K562 (cell line): ENCODE results near the gene TNIK. TPM values are rescaled to one million over a fixed set of nuclear protein-coding genes. Genes with fewer than 3 reads are reported as not detected.

ENCODE experiments used
- ARID4B ChIP-seq: sonication (generic); formaldehyde crosslinking; IDR thresholded peaks from 2 replicates; pipeline ENCODE4 v1.8.0; 2022; ENCODE audit warnings: mild to moderate bottlenecking, missing genetic modification reagents
- BCOR ChIP-seq: fragments of 450-650 bp; IDR thresholded peaks from 2 replicates; pipeline ENCODE4 v1.6.1; 2016
- CBX1 ChIP-seq: sonication (generic); IDR thresholded peaks from 2 replicates; pipeline ENCODE4 v1.6.1; 2016; ENCODE audit warnings: antibody characterized with exemption, low read depth, mild to moderate bottlenecking
- CHD7 ChIP-seq: fragments of 200-600 bp; sonication (generic); IDR thresholded peaks from one replicate; pipeline ENCODE4 v1.6.1; 2012; ENCODE audit warnings: mild to moderate bottlenecking, low read depth, low read length, inconsistent platforms
- JUNB ChIP-seq: fragments of 450-650 bp; formaldehyde crosslinking; conservative IDR thresholded peaks from 2 replicates; pipeline ENCODE4 v1.4.0; 2020; ENCODE audit warnings: mild to moderate bottlenecking
- NONO ChIP-seq, 2 experiments: fragments of 200-400 bp in 1 of 2; fragments of 450-650 bp in 1 of 2; formaldehyde crosslinking in 1 of 2; IDR thresholded peaks; 2 replicates each; pipeline ENCODE4 v1.6.1; 2017; ENCODE audit warnings: low read depth in 2 of 2, mild to moderate bottlenecking in 2 of 2, moderate library complexity in 2 of 2, low read length in 1 of 2
- PYGO2 ChIP-seq: fragments of 450-650 bp; IDR thresholded peaks from 2 replicates; pipeline ENCODE4 v1.6.1; 2016; ENCODE audit warnings: mild to moderate bottlenecking, missing genetic modification characterization, moderate library complexity, missing compliant biosample characterization
- RBBP5 ChIP-seq: fragments of 200-600 bp; sonication (generic); IDR thresholded peaks from 2 replicates; pipeline ENCODE4 v1.6.1; 2012; ENCODE audit warnings: borderline replicate concordance, mild to moderate bottlenecking, low read length, control low read depth, inconsistent platforms; ENCODE audit not compliant: insufficient read depth, poor library complexity, severe bottlenecking
- SAFB ChIP-seq: fragments of 200-400 bp; formaldehyde crosslinking; IDR thresholded peaks from 2 replicates; pipeline ENCODE4 v1.6.1; 2017; ENCODE audit warnings: low read depth, low read length, borderline replicate concordance
- SLC30A9 ChIP-seq: fragments of 250-450 bp; sonication (Bioruptor Pico); IDR thresholded peaks from 2 replicates; pipeline ENCODE4 v1.8.0; 2022; ENCODE audit warnings: mild to moderate bottlenecking, moderate library complexity
- TCF7L2 ChIP-seq: fragments of 150-350 bp; IDR thresholded peaks from 2 replicates; pipeline ENCODE4 v1.6.1; 2016; ENCODE audit warnings: low read depth, mild to moderate bottlenecking, low read length, moderate library complexity
- ZKSCAN3 ChIP-seq: fragments of 250-450 bp; sonication (Bioruptor Pico); IDR thresholded peaks from 2 replicates; pipeline ENCODE4 v1.4.0; 2020
- polyA plus RNA-seq, 8 experiments: library from polyadenylated mRNA; depleted of rRNA in 4 of 8; stranded (reverse) in 5 of 8; unstranded in 3 of 8; fragments of >200 nt; fragmentation: Nextera tagmentation in 2 of 8; fragmentation: Illumina TruSeq in 1 of 8; extraction: Ambion mirVana in 2 of 8; extraction: Trizol in 1 of 8; gene quantifications; 2 replicates each; pipeline versions ENCODE4 v1.2.1 to v1.2.3, GENCODE V29; 2011 to 2014; ENCODE audit warnings: inconsistent platforms in 1 of 8, missing spikeins in 1 of 8
- total RNA-seq, 7 experiments: library from RNA; depleted of rRNA in 6 of 7; stranded (reverse); fragments of >200 nt in 6 of 7; fragmentation: Illumina TruSeq in 2 of 7; extraction: Trizol in 2 of 7; gene quantifications; 2 replicates each; pipeline versions ENCODE4 v1.2.1 to v1.2.3, GENCODE V29; 2011 to 2021; ENCODE audit warnings: low replicate concordance in 1 of 7

TNIK gene
- total and polyA plus RNA-seq, 9 of the 15 experiments (the other 6 are each of a cell fraction or from before 2014, with no cell fraction given): 6.6 to 39.0 (median 24.7) TPM

- TF ChIP-seq CHD7: no peak
- no peak for TF ChIP-seq SLC30A9 (CRISPR knock-in tag)
- no peak for TF ChIP-seq TCF7L2
- no peak for TF ChIP-seq JUNB (CRISPR knock-in tag)
- TF ChIP-seq CBX1: peak; percentile 18; the same call in 1 of the 2 replicates
- no peak for TF ChIP-seq ZKSCAN3 (CRISPR knock-in tag)
- TF ChIP-seq PYGO2 (tag): no peak
- TF ChIP-seq SAFB: no peak
- peak; percentile 23 for TF ChIP-seq RBBP5
- TF ChIP-seq BCOR: no peak
- TF ChIP-seq ARID4B (CRISPR knock-in tag): peak; percentile 62; the same call in 1 of the 2 replicates
- TF ChIP-seq NONO (IDR thresholded peaks at IDR 0.05; ENCODE audit: low read depth in 2 of 2, low read length in 1 of 2): no peak
Measured at GRCh38 chr3:171460725-171461524, 720 bp upstream of the TNIK start (continued).
